Activated CD8-positive, alpha-beta memory T cell treated with anti-CD3 and anti-CD28 coated beads, Interleukin-2, amount 50 U/mL, for 24 hours (primary cell): ENCODE results near the gene OR11G2.
"Not testable (repeated sequence)": the region's sequence is repeated elsewhere in the genome, so short reads cannot be mapped to it uniquely, and the experiment has no call there.

Source experiments
- DNase-seq: peaks from one replicate; pipeline ENCODE4 v3.0.0-alpha.2; 2020; ENCODE audit errors: extremely low read depth

OR11G2 gene

GRCh38 chr14:20190596-20190995 is at the start of gene OR11G2:
Gene OR11G2, plus strand, starts transcription at chr14:20190896. Its CDS starts 6,542 bp downstream, at chr14:20197438.
- no peak for DNase-seq

- no peak for DNase-seq
These were observed 46.8 kb upstream of the OR11G2 start for GRCh38 chr14:20143911-20144310.

- no peak for DNase-seq
These were observed 45.9 kb upstream of the OR11G2 start for GRCh38 chr14:20144820-20145219.

- DNase-seq, result no peak
These were observed 26.2 kb upstream of the OR11G2 start for GRCh38 chr14:20164462-20164861.

- DNase-seq, result no peak
These were observed 23.6 kb upstream of the OR11G2 start for GRCh38 chr14:20167091-20167490.

GRCh38 chr14:20169852-20170251 is 20.8 kb upstream of the OR11G2 start:
- not testable (repeated sequence) for DNase-seq

GRCh38 chr14:20174205-20174604 is 16.5 kb upstream of the OR11G2 start:
- DNase-seq, result not testable (repeated sequence)

GRCh38 chr14:20176330-20176729 is 14.4 kb upstream of the OR11G2 start:
- DNase-seq, result no peak

GRCh38 chr14:20177433-20177974 is 13.2 kb upstream of the OR11G2 start:
- no peak for DNase-seq

GRCh38 chr14:20179218-20179617 is 11.5 kb upstream of the OR11G2 start:
- no peak for DNase-seq

GRCh38 chr14:20179880-20180279 is 10.8 kb upstream of the OR11G2 start:
- DNase-seq, result no peak

GRCh38 chr14:20180486-20180885 is 10.2 kb upstream of the OR11G2 start:
- no peak for DNase-seq

- no peak for DNase-seq
These were observed 6.5 kb upstream of the OR11G2 start for GRCh38 chr14:20184181-20184580.

GRCh38 chr14:20191396-20191795 is 700 bp downstream of the OR11G2 start:
- DNase-seq, result no peak

GRCh38 chr14:20194101-20194500 is 3.4 kb downstream of the OR11G2 start:
- no peak for DNase-seq

- not testable (repeated sequence) for DNase-seq
These were observed 4.5 kb downstream of the OR11G2 start for GRCh38 chr14:20195170-20195569.

- no peak for DNase-seq
These were observed 5.2 kb downstream of the OR11G2 start for GRCh38 chr14:20195911-20196310.

- DNase-seq, result no peak
These were observed 6.8 kb downstream of the OR11G2 start for GRCh38 chr14:20197459-20197858.

GRCh38 chr14:20198991-20199390 is 8.3 kb downstream of the OR11G2 start:
- no peak for DNase-seq

- DNase-seq, result no peak
These were observed 14.0 kb downstream of the OR11G2 start for GRCh38 chr14:20204721-20205120.

GRCh38 chr14:20209595-20209994 is 18.9 kb downstream of the OR11G2 start:
- DNase-seq, result no peak

GRCh38 chr14:20212406-20212805 is 21.7 kb downstream of the OR11G2 start:
- not testable (repeated sequence) for DNase-seq

GRCh38 chr14:20215196-20215595 is 24.5 kb downstream of the OR11G2 start:
- no peak for DNase-seq

GRCh38 chr14:20219033-20219432 is 28.3 kb downstream of the OR11G2 start:
- no peak for DNase-seq
